Glutamatergic neuron (in vitro differentiated cells): ENCODE data around the gene IFT20. TPM values are rescaled to one million over a fixed set of nuclear protein-coding genes. Genes with fewer than 3 reads are reported as not detected.

Experiments used
- DNase-seq: peaks from one replicate; pipeline ENCODE4 v3.0.0; 2022
- H3K27ac Mint-ChIP-seq: one replicate; pipeline ENCODE4 v1.8.0; 2020; ENCODE audit warnings: mild to moderate bottlenecking, mixed read lengths, inconsistent platforms; ENCODE audit not compliant: unreplicated experiment
- H3K27me3 Mint-ChIP-seq: one replicate; pipeline ENCODE4 v1.8.0; 2020; ENCODE audit warnings: mild to moderate bottlenecking, moderate library complexity, mixed read lengths, inconsistent platforms; ENCODE audit not compliant: unreplicated experiment
- H3K36me3 Mint-ChIP-seq: one replicate; pipeline ENCODE4 v1.8.0; 2020; ENCODE audit warnings: mild to moderate bottlenecking, mixed read lengths, inconsistent platforms; ENCODE audit not compliant: unreplicated experiment
- H3K4me1 Mint-ChIP-seq: one replicate; pipeline ENCODE4 v1.8.0; 2020; ENCODE audit warnings: mild to moderate bottlenecking, low read depth, mixed read lengths, inconsistent platforms; ENCODE audit not compliant: unreplicated experiment
- H3K4me3 Mint-ChIP-seq: one replicate; pipeline ENCODE4 v1.8.0; 2020; ENCODE audit warnings: mild to moderate bottlenecking, mixed read lengths, inconsistent platforms; ENCODE audit not compliant: unreplicated experiment
- H3K9me3 Mint-ChIP-seq: one replicate; pipeline ENCODE4 v1.8.0; 2020; ENCODE audit warnings: mild to moderate bottlenecking, moderate library complexity, mixed read lengths, inconsistent platforms; ENCODE audit not compliant: unreplicated experiment
- total RNA-seq: library from RNA; stranded (reverse); fragmentation: NEBNext Ultra II Directional; extraction: Animal tissue kit (Norgen Biotek cat#: 25700); gene quantifications from one replicate; pipeline ENCODE4 v1.2.1, GENCODE V29; 2021; ENCODE audit not compliant: unreplicated experiment
- TF ChIP-seq, protein P1 (sequence below): fragments of 200-600 bp; sonication (generic); IDR thresholded peaks from one replicate; pipeline ENCODE4 v1.5.0; 2021; ENCODE audit not compliant: partially characterized antibody, unreplicated experiment

Gene IFT20
- total RNA-seq, 1 donor from 2014 or later: 43.9 TPM

DNA sequence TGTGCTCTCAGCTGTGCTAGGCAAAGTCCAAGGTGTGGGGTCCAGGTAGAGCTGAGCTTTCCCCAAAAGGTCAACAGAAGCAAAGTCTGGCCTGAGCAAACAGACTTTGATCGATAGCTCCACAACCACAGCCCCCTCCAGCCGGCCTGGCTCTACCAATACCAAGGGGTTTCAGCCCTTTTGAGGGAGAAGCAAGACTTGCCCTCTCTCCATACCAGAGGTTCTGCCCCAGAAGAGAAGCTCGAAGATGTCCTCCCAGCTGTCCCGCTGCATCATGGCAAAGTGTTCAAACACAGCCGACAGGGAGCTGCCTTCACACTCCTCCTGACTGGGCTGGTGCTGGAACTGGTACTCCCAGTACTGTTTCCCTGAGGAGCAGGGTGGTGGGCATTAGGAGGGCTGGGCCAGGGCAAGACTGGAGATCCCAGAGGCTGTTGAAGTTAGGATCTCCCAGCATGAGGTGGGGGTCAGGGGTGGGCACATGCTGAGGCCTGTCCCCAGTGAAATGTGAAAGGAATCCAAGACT, 33.1 kb upstream of the IFT20 start:
- no peak overlapping the region for H3K4me3 Mint-ChIP-seq
- TF ChIP-seq, protein P1, sequence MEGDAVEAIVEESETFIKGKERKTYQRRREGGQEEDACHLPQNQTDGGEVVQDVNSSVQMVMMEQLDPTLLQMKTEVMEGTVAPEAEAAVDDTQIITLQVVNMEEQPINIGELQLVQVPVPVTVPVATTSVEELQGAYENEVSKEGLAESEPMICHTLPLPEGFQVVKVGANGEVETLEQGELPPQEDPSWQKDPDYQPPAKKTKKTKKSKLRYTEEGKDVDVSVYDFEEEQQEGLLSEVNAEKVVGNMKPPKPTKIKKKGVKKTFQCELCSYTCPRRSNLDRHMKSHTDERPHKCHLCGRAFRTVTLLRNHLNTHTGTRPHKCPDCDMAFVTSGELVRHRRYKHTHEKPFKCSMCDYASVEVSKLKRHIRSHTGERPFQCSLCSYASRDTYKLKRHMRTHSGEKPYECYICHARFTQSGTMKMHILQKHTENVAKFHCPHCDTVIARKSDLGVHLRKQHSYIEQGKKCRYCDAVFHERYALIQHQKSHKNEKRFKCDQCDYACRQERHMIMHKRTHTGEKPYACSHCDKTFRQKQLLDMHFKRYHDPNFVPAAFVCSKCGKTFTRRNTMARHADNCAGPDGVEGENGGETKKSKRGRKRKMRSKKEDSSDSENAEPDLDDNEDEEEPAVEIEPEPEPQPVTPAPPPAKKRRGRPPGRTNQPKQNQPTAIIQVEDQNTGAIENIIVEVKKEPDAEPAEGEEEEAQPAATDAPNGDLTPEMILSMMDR: no peak
- H3K4me1 Mint-ChIP-seq: peaks cover 13% of the 10 kb centered on the region
- H3K27ac Mint-ChIP-seq: no peak overlapping the region
- DNase-seq: no peak
- peaks cover under 1% of the 10 kb centered on the region for H3K36me3 Mint-ChIP-seq
- peaks cover 18% of the 10 kb centered on the region for H3K27me3 Mint-ChIP-seq
- peaks cover 14% of the 10 kb centered on the region for H3K9me3 Mint-ChIP-seq

DNA sequence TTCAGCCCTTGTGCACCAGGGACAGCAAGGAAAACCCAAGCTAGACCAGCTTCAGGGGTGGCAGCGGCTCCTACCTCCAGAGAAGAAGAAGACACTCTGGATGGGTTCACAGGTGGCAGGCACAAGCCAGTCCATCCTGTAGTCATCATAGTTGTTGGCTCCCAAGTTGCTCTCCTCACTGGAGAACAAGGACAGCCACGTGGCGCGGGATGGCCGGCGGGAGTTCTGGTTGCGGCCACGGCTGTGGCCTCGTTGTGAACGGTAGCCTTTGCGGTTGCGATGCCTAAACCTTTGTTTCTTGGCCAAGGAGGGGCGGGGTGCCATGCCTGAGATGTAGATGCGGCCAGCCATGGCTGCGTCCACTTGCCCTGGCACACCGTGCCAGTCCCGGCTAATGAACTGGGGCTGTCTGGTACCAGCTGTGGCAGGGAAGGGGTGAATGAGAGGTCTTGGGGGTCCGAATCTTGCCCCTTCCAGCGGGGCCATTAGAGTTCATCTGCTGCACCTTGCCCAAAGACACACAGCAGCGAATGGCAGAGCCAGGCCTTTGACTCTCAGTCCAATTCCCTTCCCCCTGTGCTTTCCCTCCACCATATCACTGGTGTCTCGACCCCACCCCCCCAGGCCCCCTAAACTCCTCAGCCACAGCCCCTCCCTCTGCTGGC, 32.5 kb upstream of the IFT20 start:
- no peaks in the 10 kb centered on the region for H3K36me3 Mint-ChIP-seq
- peaks cover 11% of the 10 kb centered on the region for H3K9me3 Mint-ChIP-seq
- no peak for DNase-seq
- H3K27ac Mint-ChIP-seq: no peak overlapping the region
- no peak overlapping the region for H3K4me3 Mint-ChIP-seq
- peaks cover 10% of the 10 kb centered on the region for H3K4me1 Mint-ChIP-seq
- TF ChIP-seq, protein P1: no peak
- H3K27me3 Mint-ChIP-seq: peaks cover 16% of the 10 kb centered on the region

DNA sequence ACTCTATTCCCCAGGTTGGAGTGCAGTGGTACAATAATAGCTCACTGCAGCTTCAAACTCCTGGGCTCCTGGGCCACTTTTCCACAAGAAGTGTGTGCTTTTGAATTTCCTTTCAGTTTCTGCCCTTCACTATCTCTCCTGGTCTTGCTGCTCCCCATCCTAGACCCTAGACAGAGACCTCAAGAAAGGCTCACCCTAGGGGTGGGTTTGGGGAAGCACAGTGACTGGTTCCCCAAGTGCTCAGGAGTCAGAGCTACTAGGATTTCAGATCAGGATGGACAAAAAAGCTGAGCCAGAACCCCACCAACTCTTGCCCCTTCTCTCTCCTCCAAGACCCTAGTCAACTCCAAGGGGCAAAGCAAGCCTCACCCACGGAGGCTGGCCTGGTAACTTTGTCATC, 31.3 kb upstream of the IFT20 start:
- no peak for DNase-seq
- Mint-ChIP-seq H3K27me3 (peaks cover 14% of the 10 kb centered on the region), H3K27ac (no peak overlapping the region), H3K36me3 (no peaks in the 10 kb centered on the region), H3K4me1 (peaks cover 10% of the 10 kb centered on the region), H3K4me3 (no peak overlapping the region), H3K9me3 (peaks cover 8% of the 10 kb centered on the region)
- TF ChIP-seq, protein P1: no peak

DNA sequence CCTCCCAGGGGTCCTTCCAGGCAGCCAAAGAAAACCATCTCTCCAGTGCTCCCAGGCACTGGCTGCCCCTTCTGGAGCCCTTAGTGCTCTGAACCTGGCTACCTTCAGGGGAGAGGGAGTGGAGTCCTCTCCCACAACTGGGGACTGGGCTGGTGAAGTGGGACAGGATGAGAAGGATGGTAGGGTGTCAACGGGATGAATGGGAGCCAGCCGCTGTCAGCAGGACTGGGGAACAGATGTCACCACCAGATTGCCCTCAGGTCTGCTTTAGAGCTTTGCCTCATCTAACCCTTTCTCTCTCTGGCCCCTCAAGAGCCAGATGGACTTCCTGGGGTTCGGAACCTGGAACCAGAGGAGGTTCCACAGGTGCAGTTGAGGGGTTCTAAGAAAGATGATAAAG, 30.2 kb upstream of the IFT20 start:
- Mint-ChIP-seq H3K4me3 (no peak overlapping the region), H3K9me3 (peaks cover 2% of the 10 kb centered on the region), H3K27me3 (peaks cover 9% of the 10 kb centered on the region), H3K4me1 (peaks cover 4% of the 10 kb centered on the region), H3K36me3 (no peaks in the 10 kb centered on the region), H3K27ac (peak overlapping the region; percentile 59)
- TF ChIP-seq, protein P1: no peak
- DNase-seq: no peak

DNA sequence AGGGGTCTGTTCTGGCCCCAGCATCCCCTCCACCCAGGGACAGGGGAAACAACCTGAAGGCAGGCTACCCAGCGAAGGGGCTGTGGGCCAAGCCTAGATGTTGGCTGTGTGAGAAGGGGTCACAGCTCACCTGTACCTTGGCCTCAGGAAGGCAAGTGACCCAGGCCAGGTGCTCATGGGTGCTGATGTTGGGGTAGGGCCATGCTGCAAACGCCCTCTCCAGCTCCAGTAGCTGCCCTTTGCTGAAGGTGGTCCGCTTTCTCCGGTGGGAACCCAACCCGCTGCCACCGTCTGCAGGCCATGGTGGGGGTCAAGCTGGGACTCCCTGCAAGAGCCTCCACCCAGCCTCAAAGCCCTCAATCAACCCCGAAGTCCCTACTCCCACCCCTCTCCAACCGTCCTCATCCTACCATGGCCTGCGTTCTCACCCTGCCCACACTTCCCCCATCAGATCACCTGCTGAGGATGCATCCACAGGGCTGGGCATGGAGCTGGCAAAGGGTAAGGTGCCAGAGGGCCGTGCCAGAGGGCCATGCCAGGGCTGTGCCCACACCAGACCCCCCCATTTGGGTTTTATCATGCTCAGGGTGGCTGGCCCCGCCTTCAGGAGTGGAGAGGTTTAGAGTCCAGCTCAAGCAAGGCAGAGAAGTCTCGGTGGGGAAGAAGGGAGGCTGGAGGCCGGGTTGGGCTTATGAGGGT, 29.5 kb upstream of the IFT20 start, which contains the start of gene SEBOX:
Gene SEBOX (minus strand): TSS at position 535 of the 699 bp plus-strand sequence. CDS start 48 bp downstream, at position 487.
- Mint-ChIP-seq H3K36me3 (no peaks in the 10 kb centered on the region), H3K4me1 (no peaks in the 10 kb centered on the region), H3K27ac (peak within 1 kb of the TSS; percentile 59), H3K4me3 (no peak within 1 kb of the TSS), H3K27me3 (peaks cover 4% of the 10 kb centered on the region), H3K9me3 (no peaks in the 10 kb centered on the region)
- TF ChIP-seq, protein P1: no peak
- no peak for DNase-seq
